SK-N-MC (cell line): ENCODE results near the gene NPC1.

Source experiments
- DNase-seq: peaks from one replicate; pipeline ENCODE4 v3.0.0-alpha.2; 2011; ENCODE audit warnings: low read depth, low spot score
- H3K27ac ChIP-seq: fragments of 200-600 bp; sonication (generic); 2 replicates; pipeline ENCODE4 v1.5.1; 2016; ENCODE audit warnings: mixed run types
- H3K36me3 ChIP-seq: fragments of 200-600 bp; sonication (generic); 2 replicates; pipeline ENCODE4 v1.6.1; 2017; ENCODE audit warnings: antibody characterized with exemption, low read length, mixed read lengths; ENCODE audit not compliant: insufficient read depth
- H3K4me3 ChIP-seq: fragments of 200-600 bp; sonication (generic); 2 replicates; pipeline ENCODE4 v1.5.1; 2016
- H3K9ac ChIP-seq: fragments of 200-600 bp; sonication (generic); 2 replicates; pipeline ENCODE4 v1.8.0; 2017; ENCODE audit warnings: mixed run types, mixed read lengths; ENCODE audit not compliant: insufficient read length
- H3K9me3 ChIP-seq: fragments of 200-600 bp; sonication (generic); 2 replicates; pipeline ENCODE4 v1.6.1; 2017; ENCODE audit warnings: low read depth, mild to moderate bottlenecking, antibody characterized with exemption, low read length, moderate library complexity, mixed read lengths
- EZH2 ChIP-seq: fragments of 200-600 bp; sonication (generic); IDR thresholded peaks from one replicate; pipeline ENCODE4 v1.6.1; 2017; ENCODE audit warnings: antibody characterized with exemption
- FOXP2 ChIP-seq: optimal IDR thresholded peaks from 2 replicates; pipeline ENCODE3; 2011; ENCODE audit warnings: mild to moderate bottlenecking, moderate library complexity; ENCODE audit not compliant: insufficient read depth; ENCODE audit errors: extremely low read length, control extremely low read depth
- POLR2AphosphoS5 ChIP-seq: IDR thresholded peaks from 2 replicates; pipeline ENCODE4 v1.6.1; 2012; ENCODE audit warnings: mild to moderate bottlenecking, low read depth, low read length, borderline replicate concordance

NPC1 gene

DNA sequence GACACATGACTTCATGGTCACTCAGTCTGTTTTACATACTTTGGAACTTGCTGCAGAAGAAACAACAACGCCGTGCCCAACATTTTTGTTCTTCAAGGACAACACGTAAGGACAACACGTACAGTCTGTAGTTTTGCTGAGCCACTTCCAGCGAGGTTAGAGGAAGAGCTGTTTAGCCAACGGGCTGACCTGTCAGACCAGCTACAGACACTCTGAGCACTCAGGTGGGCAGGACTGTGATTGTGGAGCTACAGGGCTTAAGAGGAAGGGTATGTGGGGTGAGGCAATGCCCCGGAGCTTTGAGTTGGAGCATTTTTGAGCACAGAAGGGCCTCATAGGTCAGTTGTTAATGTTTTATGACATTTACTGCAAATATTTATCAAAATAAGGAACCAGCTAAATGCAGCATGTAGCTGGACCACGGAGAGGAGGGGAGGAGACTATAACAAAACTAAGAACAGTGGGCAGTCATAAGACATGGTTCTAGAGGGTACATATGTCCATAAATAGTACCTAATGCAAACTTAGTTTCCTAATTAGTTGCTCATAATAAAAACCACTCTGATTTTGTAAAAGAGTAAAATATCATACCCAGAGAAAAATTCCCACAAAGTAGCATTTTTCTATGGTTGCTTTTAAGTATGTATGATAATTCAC is 26.3 kb upstream of the NPC1 start:
- H3K4me3 ChIP-seq: no peak overlapping the region
- no peak overlapping the region for H3K27ac ChIP-seq
- no peaks in the 10 kb centered on the region for H3K9me3 ChIP-seq
- H3K36me3 ChIP-seq: no peaks in the 10 kb centered on the region
- no peak for DNase-seq
- no peak overlapping the region for H3K9ac ChIP-seq
- no peak for TF ChIP-seq EZH2
- TF ChIP-seq FOXP2: no peak
- no peak for TF ChIP-seq POLR2AphosphoS5

- no peak for DNase-seq
- TF ChIP-seq FOXP2: no peak
- TF ChIP-seq EZH2: no peak
- TF ChIP-seq POLR2AphosphoS5: no peak
- Histone ChIP-seq H3K9ac (no peak overlapping the region), H3K9me3 (no peaks in the 10 kb centered on the region), H3K36me3 (no peaks in the 10 kb centered on the region), H3K4me3 (no peak overlapping the region), H3K27ac (no peak overlapping the region)
Observed at GRCh38 chr18:23609390-23610023, 23.2 kb upstream of the NPC1 start.

DNA sequence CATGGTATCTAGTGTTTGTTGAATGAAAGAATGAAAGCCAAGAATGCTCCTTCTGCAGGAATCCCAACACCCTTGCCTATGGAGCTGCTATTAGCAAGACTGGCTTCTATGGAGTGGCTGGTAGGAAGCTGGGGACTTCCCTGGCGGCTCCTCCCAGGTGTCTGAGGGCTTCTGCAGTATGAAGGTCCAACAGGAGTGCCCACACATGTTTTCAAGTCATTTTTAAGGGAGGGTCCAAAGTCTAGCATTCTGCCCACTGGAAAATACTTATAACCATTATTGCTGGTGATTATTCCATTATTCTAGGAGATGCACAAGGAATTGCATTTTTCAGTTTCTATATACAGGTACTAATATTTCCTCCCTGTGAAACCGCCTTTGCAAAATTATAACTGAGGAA is 21.9 kb upstream of the NPC1 start:
- no peak for TF ChIP-seq FOXP2
- no peak for TF ChIP-seq POLR2AphosphoS5
- no peak for TF ChIP-seq EZH2

GRCh38 chr18:23605941-23606340 is 19.6 kb upstream of the NPC1 start:
- H3K9ac ChIP-seq: no peak overlapping the region
- H3K36me3 ChIP-seq: no peaks in the 10 kb centered on the region
- no peak overlapping the region for H3K4me3 ChIP-seq
- no peak for DNase-seq
- H3K27ac ChIP-seq: no peak overlapping the region
- no peak for TF ChIP-seq FOXP2
- no peaks in the 10 kb centered on the region for H3K9me3 ChIP-seq

More for the DNA sequence above, 21.9 kb upstream of the NPC1 start:
- no peak for DNase-seq
- Histone ChIP-seq H3K4me3 (no peak overlapping the region), H3K27ac (no peak overlapping the region), H3K36me3 (no peaks in the 10 kb centered on the region), H3K9me3 (no peaks in the 10 kb centered on the region), H3K9ac (no peak overlapping the region)

DNA sequence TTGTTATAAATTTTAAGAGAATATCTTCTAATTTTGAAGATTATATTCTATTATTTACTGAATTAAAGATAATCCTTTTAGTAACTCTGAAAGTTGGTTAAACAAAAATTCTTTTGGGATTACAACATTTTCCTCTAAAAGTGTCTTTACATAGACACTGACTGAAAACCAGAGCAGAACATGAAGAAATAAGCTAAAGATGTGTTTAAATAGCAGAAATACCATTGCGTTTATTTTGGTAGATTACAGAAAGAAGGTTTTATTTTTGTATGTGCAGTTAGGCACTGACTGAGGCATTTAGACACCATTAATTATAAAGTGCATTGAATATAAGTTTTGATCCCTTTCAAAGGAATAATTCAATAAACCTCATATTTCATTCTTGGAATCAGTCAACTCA is 13.5 kb upstream of the NPC1 start:
- Histone ChIP-seq H3K36me3 (no peaks in the 10 kb centered on the region), H3K27ac (no peak overlapping the region), H3K9ac (no peak overlapping the region), H3K9me3 (no peaks in the 10 kb centered on the region), H3K4me3 (no peak overlapping the region)
- TF ChIP-seq FOXP2: no peak
- no peak for TF ChIP-seq POLR2AphosphoS5
- no peak for TF ChIP-seq EZH2
- DNase-seq: no peak

DNA sequence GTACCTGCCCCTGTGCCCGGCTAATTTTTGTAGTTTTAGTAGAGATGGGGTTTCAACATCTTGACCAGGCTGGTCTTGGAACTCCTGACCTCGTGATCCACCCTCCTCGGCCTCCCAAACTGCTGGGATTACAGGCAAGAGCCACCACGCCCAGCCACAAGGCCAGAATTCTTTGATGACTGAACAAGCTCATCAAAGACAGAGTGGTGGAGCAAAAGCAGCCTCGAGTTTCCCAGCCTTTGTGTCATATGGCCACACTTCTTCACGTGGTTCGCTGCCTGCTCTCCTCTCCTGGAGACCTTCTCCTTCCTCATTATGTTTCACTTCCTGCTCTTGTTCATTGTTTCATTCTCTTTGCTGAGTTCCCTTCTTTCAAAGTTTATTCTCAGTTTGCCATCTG is 9.9 kb upstream of the NPC1 start:
- Histone ChIP-seq H3K4me3 (no peak overlapping the region), H3K27ac (no peak overlapping the region), H3K9me3 (no peaks in the 10 kb centered on the region), H3K9ac (no peak overlapping the region), H3K36me3 (no peaks in the 10 kb centered on the region)
- no peak for DNase-seq
- TF ChIP-seq FOXP2: no peak
- no peak for TF ChIP-seq EZH2
- TF ChIP-seq POLR2AphosphoS5: no peak

DNA sequence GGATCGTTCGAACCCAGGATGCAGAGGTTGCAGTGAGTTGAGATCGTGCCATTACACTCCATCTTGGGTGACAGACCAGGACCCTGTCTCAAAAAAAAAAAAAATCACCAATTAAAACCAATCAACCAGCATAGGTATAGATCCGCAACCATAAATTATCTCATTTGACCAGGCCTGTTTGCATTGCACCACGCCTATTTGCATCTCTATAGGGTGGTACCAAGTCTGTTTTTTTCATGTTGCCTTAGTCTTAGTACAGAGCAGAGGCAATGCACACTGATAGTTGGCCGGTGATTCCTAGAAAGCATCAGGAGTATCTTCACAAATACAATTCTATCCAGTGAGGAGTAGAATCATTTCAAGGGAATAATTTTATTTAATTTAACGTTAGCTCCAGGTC is 9.3 kb upstream of the NPC1 start:
- no peak for DNase-seq
- H3K9ac ChIP-seq: no peak overlapping the region
- TF ChIP-seq POLR2AphosphoS5 (no peak), EZH2 (no peak), FOXP2 (no peak)

DNA sequence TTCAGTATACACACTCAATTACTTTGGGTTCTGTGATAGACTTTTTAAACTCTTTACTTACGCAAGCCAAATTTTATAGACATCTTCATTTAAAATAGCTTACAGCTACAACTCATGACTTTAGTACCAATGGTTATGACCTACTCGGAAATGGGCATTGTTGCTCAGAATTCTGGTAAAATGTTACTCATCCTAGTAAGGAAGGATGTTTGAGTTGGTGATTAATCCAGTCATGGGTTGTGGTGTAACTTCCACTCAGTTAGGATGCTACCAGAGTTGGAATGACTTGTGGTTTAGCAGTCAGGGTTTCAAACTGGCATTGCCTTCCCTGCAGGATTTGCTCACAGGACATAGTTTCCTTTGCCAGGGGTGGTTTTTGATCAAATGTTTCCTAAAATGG is 7.4 kb upstream of the NPC1 start:
- Histone ChIP-seq H3K27ac (no peak overlapping the region), H3K9ac (no peak overlapping the region), H3K9me3 (no peaks in the 10 kb centered on the region), H3K4me3 (no peak overlapping the region), H3K36me3 (no peaks in the 10 kb centered on the region)
- TF ChIP-seq FOXP2 (no peak), EZH2 (no peak), POLR2AphosphoS5 (no peak)
- DNase-seq: no peak

More for the DNA sequence above, 9.3 kb upstream of the NPC1 start:
- Histone ChIP-seq H3K36me3 (no peaks in the 10 kb centered on the region), H3K9me3 (no peaks in the 10 kb centered on the region), H3K4me3 (no peak overlapping the region), H3K27ac (no peak overlapping the region)

DNA sequence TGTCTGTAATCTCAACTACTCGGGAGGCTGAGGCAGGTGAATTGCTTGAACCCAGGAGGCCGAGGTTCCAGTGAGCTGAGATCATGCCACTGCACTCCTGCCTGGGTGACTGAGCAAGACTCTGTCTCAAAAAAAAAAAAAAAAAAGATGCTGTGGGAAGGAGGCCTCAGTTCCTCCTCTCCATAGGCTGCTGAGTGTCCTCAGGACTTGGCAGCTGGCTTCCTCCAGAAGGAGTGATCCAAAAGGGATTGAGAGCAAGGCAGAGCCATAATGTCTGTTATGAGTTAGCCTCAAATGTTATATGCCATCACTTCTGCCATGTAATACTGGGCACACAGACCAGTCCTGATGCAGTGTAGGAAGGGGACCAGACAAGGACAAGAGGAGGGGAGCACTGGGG is 6.6 kb upstream of the NPC1 start:
- H3K9me3 ChIP-seq: no peaks in the 10 kb centered on the region
- no peak for DNase-seq
- H3K9ac ChIP-seq: no peak overlapping the region
- no peak for TF ChIP-seq EZH2
- TF ChIP-seq FOXP2: no peak
- TF ChIP-seq POLR2AphosphoS5: no peak
- no peak overlapping the region for H3K27ac ChIP-seq
- H3K36me3 ChIP-seq: no peaks in the 10 kb centered on the region
- H3K4me3 ChIP-seq: no peak overlapping the region
